SK-N-MC (cell line): Measurements from ENCODE around the gene ICAM2.

Experiments
- DNase-seq: peaks from one replicate; pipeline ENCODE4 v3.0.0-alpha.2; 2011; ENCODE audit warnings: low read depth, low spot score
- H3K27ac ChIP-seq: fragments of 200-600 bp; sonication (generic); 2 replicates; pipeline ENCODE4 v1.5.1; 2016; ENCODE audit warnings: mixed run types
- H3K36me3 ChIP-seq: fragments of 200-600 bp; sonication (generic); 2 replicates; pipeline ENCODE4 v1.6.1; 2017; ENCODE audit warnings: antibody characterized with exemption, low read length, mixed read lengths; ENCODE audit not compliant: insufficient read depth
- H3K4me3 ChIP-seq: fragments of 200-600 bp; sonication (generic); 2 replicates; pipeline ENCODE4 v1.5.1; 2016
- H3K9ac ChIP-seq: fragments of 200-600 bp; sonication (generic); 2 replicates; pipeline ENCODE4 v1.8.0; 2017; ENCODE audit warnings: mixed run types, mixed read lengths; ENCODE audit not compliant: insufficient read length
- H3K9me3 ChIP-seq: fragments of 200-600 bp; sonication (generic); 2 replicates; pipeline ENCODE4 v1.6.1; 2017; ENCODE audit warnings: low read depth, mild to moderate bottlenecking, antibody characterized with exemption, low read length, moderate library complexity, mixed read lengths
- EZH2 ChIP-seq: fragments of 200-600 bp; sonication (generic); IDR thresholded peaks from one replicate; pipeline ENCODE4 v1.6.1; 2017; ENCODE audit warnings: antibody characterized with exemption
- FOXP2 ChIP-seq: optimal IDR thresholded peaks from 2 replicates; pipeline ENCODE3; 2011; ENCODE audit warnings: mild to moderate bottlenecking, moderate library complexity; ENCODE audit not compliant: insufficient read depth; ENCODE audit errors: extremely low read length, control extremely low read depth
- POLR2AphosphoS5 ChIP-seq: IDR thresholded peaks from 2 replicates; pipeline ENCODE4 v1.6.1; 2012; ENCODE audit warnings: mild to moderate bottlenecking, low read depth, low read length, borderline replicate concordance

ICAM2 gene

DNA sequence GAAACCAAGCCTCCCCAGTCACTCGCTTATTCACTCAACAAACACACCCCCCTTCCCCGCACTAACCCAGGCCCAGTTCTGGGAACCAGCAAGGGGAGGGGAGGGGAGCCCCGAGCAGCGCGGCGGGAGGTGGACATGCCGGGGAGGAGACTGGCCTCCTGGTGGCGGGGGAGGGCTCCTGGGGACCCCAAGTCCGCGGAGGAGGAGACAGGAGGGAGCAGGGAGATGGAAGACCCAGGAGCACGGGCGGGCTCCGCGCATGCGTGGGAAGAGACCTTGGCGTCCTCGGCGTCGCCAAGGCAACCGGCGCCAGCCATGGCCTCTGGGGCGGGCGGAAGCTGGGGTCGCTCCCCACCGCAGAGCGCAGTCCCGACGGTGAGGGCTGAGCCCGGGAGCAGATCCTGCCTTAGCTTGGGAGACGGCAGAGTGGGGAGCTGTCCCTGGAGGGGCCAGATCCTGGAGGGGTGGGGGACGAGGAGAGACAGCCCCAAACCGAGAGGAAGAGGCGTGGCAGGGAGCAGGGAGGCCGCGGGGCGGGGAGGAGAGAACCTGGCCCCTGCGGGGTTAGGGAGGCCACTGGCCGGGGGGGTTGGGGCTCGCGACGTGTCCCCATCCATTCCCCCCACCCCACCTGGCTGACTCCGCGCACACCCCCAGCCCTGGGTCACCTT is 22.2 kb downstream of the ICAM2 start, which contains the start of gene PRR29:
TSS of gene PRR29 (plus strand) at position 302 of the 671 bp plus-strand sequence. CDS start at position 316, 14 bp downstream.
- DNase-seq = no peak
- no peak for TF ChIP-seq POLR2AphosphoS5
- TF ChIP-seq FOXP2 = no peak
- no peak for TF ChIP-seq EZH2
- H3K4me3 ChIP-seq = peak within 1 kb of the TSS; percentile 89
- no peak within 1 kb of the TSS for H3K9ac ChIP-seq
- H3K36me3 ChIP-seq = no peaks in the 10 kb centered on the region
- H3K27ac ChIP-seq = no peak within 1 kb of the TSS
- no peaks in the 10 kb centered on the region for H3K9me3 ChIP-seq

DNA sequence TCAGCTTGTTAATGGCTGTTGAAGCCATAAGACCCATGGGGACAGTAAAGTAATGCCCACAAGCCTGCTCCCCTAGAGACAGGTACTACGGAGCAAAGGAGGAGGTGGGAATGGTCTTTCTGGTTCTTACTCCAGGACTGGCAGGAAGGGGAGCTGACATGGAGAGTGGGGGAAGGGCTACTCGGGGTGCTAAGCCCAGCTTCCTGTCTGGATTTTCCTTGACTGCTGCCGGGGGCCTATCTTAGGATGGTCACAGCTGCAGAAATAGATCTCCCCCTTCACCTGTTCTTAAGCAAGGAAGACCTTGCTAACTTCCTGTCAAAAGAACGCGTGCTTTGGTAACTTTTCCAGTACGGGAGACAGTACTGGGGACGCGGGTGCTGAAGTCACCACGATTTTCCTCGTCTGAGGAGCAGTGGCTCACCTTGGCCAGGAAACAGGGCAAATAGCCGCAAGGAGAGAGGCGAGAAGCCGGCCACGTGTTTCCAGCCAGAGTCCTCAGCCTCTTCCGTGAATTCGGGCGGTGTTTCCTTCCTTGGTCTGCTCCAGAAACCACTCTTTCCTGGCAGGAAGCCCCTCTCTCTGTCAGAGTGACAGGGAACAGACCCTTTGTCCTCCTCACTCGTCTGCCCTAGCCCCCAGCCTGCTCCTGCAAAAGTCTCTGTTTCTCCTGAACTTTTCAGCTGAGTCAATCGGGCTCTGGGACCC is 22.9 kb downstream of the ICAM2 start:
- Histone ChIP-seq H3K36me3 (no peaks in the 10 kb centered on the region), H3K27ac (no peak overlapping the region), H3K4me3 (peak overlapping the region; percentile 89), H3K9me3 (no peaks in the 10 kb centered on the region), H3K9ac (no peak overlapping the region)
- DNase-seq = no peak
- TF ChIP-seq EZH2 (no peak), FOXP2 (no peak), POLR2AphosphoS5 (no peak)

- DNase-seq = no peak
Observed at GRCh38 chr17:63996430-63997182, 23.8 kb downstream of the ICAM2 start.

GRCh38 chr17:63995626-63996025 is 24.8 kb downstream of the ICAM2 start:
- Histone ChIP-seq H3K36me3 (no peaks in the 10 kb centered on the region), H3K27ac (no peak overlapping the region), H3K4me3 (no peak overlapping the region), H3K9me3 (no peaks in the 10 kb centered on the region), H3K9ac (no peak overlapping the region)
- no peak for TF ChIP-seq FOXP2
- TF ChIP-seq EZH2 = no peak
- no peak for TF ChIP-seq POLR2AphosphoS5
- DNase-seq = no peak

More at GRCh38 chr17:63996430-63997182, 23.8 kb downstream of the ICAM2 start:
- Histone ChIP-seq H3K27ac (no peak overlapping the region), H3K36me3 (no peaks in the 10 kb centered on the region), H3K4me3 (no peak overlapping the region), H3K9ac (no peak overlapping the region), H3K9me3 (no peaks in the 10 kb centered on the region)
- TF ChIP-seq FOXP2 = no peak
- no peak for TF ChIP-seq EZH2
- no peak for TF ChIP-seq POLR2AphosphoS5

DNA sequence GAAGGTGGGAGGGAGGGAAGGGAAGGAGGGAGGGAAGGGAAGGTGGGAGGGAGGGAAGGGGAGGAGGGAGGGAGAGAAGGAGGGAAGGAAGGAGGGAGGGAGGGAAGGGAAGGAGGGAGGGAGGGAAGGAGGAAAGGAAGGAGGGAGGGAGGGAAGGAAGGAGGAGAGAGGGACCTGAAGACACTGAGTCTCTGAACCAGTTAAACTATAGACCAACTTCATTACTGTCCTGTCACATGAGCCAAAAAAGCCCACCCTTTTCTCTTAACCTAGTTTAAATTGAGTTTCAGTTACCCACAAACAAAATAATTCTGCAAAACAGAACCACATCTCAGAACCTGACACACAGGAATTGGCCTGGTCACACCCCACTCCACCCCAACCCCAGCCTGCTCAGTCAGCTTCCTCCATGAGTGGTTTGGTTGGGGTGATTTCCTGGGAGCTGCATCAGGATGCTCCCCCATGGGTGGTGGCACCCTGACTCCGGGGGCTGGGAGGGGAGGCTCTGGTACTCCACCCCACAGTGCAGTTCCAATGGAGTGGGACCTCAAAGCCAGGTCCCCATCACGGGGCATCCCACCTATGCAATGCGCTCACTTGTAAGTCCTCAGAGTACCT is 27.0 kb downstream of the ICAM2 start:
- no peaks in the 10 kb centered on the region for H3K9me3 ChIP-seq
- no peak overlapping the region for H3K4me3 ChIP-seq
- no peak overlapping the region for H3K27ac ChIP-seq
- H3K9ac ChIP-seq = no peak overlapping the region
- no peaks in the 10 kb centered on the region for H3K36me3 ChIP-seq
- no peak for DNase-seq
- TF ChIP-seq EZH2 = no peak
- TF ChIP-seq FOXP2 = no peak
- no peak for TF ChIP-seq POLR2AphosphoS5

DNA sequence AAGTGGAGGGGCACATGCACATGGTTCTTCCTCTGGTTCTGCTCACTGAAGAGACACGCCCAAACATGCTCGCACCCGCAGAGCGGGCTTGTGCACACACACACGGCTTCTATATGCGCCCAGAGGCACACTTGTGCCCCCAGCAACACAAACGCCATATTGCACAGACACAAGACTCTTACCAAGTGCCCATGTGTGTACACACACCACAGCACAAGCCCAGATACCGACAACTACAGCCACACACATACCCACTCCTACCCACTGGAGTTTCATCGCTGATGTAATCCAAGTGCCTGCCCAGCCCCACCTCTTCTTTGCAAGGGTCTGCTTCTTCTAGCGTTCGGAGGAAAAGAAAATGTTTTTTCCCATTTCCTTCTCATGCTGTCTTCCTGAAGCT is 28.8 kb downstream of the ICAM2 start:
- DNase-seq = no peak
- no peak for TF ChIP-seq POLR2AphosphoS5
- TF ChIP-seq EZH2 = no peak
- Histone ChIP-seq H3K9ac (no peak overlapping the region), H3K4me3 (no peak overlapping the region), H3K9me3 (no peaks in the 10 kb centered on the region), H3K36me3 (no peaks in the 10 kb centered on the region), H3K27ac (no peak overlapping the region)

GRCh38 chr17:63989622-63990345 is 30.6 kb downstream of the ICAM2 start:
- Histone ChIP-seq H3K9ac (no peak overlapping the region), H3K4me3 (no peak overlapping the region), H3K27ac (no peak overlapping the region), H3K9me3 (no peaks in the 10 kb centered on the region), H3K36me3 (no peaks in the 10 kb centered on the region)
- DNase-seq = no peak
- no peak for TF ChIP-seq POLR2AphosphoS5
- TF ChIP-seq FOXP2 = no peak
- TF ChIP-seq EZH2 = no peak
